DOHH2 (cell line): ENCODE data around the gene ACSS3.

Experiments used
- H3F3A ChIP-seq: fragments of 200-600 bp; sonication (generic), shearing (Covaris generic); 2 replicates; pipeline ENCODE4 v1.6.0; 2016; ENCODE audit warnings: antibody characterized with exemption, mild to moderate bottlenecking; ENCODE audit not compliant: control insufficient read depth, insufficient read depth
- H3K27ac ChIP-seq: fragments of 200-600 bp; sonication (generic); 2 replicates; pipeline ENCODE4 v1.5.1; 2014; ENCODE audit warnings: low read depth, mild to moderate bottlenecking, low read length, moderate library complexity
- H3K27me3 ChIP-seq: fragments of 200-600 bp; sonication (generic); 2 replicates; pipeline ENCODE4 v1.6.1; 2014; ENCODE audit warnings: mild to moderate bottlenecking, low read length, mixed read lengths; ENCODE audit not compliant: control insufficient read depth
- H3K36me3 ChIP-seq: fragments of 200-600 bp; sonication (generic); 2 replicates; pipeline ENCODE4 v1.6.1; 2014; ENCODE audit warnings: mild to moderate bottlenecking, low read length, moderate library complexity, mixed read lengths; ENCODE audit not compliant: control insufficient read depth
- H3K4me1 ChIP-seq: fragments of 200-600 bp; sonication (generic); 2 replicates; pipeline ENCODE4 v1.6.1; 2014; ENCODE audit warnings: mild to moderate bottlenecking, low read length, mixed read lengths; ENCODE audit not compliant: control insufficient read depth
- H3K4me2 ChIP-seq: fragments of 200-600 bp; sonication (generic); 2 replicates; pipeline ENCODE4 v1.6.0; 2014; ENCODE audit warnings: mild to moderate bottlenecking, low read length, moderate library complexity
- H3K4me3 ChIP-seq: fragments of 200-600 bp; sonication (generic); 2 replicates; pipeline ENCODE4 v1.5.1; 2014; ENCODE audit warnings: mild to moderate bottlenecking, low read length, mixed read lengths
- H3K79me2 ChIP-seq: fragments of 200-600 bp; sonication (generic); 2 replicates; pipeline ENCODE4 v1.6.1; 2014; ENCODE audit warnings: mild to moderate bottlenecking, low read length, mixed read lengths; ENCODE audit not compliant: control insufficient read depth
- H3K9me2 ChIP-seq: fragments of 200-600 bp; sonication (generic); replicated peaks from 2 replicates; pipeline ENCODE4 v1.6.1; 2014; ENCODE audit warnings: mild to moderate bottlenecking, low read length, mixed read lengths; ENCODE audit not compliant: control insufficient read depth
- H3K9me3 ChIP-seq: fragments of 200-600 bp; sonication (generic); 2 replicates; pipeline ENCODE4 v1.6.1; 2014; ENCODE audit warnings: antibody characterized with exemption, low read length, mixed read lengths; ENCODE audit not compliant: control insufficient read depth, insufficient read depth
- H4K20me1 ChIP-seq: fragments of 200-600 bp; sonication (generic); 2 replicates; pipeline ENCODE4 v1.6.0; 2014; ENCODE audit warnings: low read depth, mild to moderate bottlenecking, antibody characterized with exemption, low read length, moderate library complexity; ENCODE audit not compliant: control insufficient read depth, insufficient read depth
- EZH2phosphoT487 ChIP-seq: fragments of 200-600 bp; sonication (generic); IDR thresholded peaks from 2 replicates; pipeline ENCODE4 v1.6.1; 2017; ENCODE audit warnings: borderline replicate concordance, mild to moderate bottlenecking, antibody characterized with exemption, low read length, moderate library complexity, mixed read lengths
- TF ChIP-seq, protein P1 (sequence below): fragments of 200-600 bp; sonication (generic); IDR thresholded peaks from one replicate; pipeline ENCODE4 v1.5.1; 2014; ENCODE audit warnings: antibody characterized with exemption, mild to moderate bottlenecking, low read depth, low read length; ENCODE audit not compliant: poor library complexity, severe bottlenecking

ACSS3 gene

DNA sequence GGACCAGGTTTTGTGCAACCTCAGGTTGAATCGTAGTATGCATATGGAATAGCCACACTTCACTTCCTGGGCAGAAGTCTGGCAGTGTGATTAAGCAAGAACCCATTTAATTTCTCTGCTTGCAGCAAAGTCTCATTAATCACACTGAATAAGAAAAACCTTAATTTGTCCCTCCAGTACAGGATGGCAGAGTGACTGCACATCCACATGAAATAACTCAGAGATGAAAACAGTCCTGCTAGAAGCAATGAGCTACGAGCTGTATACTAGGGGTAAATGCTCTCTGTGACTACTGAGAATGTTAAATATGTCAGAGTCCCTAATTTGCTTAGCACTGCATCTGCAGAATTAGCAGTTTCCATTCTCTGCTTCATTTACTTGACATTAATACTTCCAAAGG is 88.9 kb downstream of the ACSS3 start:
- Histone ChIP-seq H3K4me3 (no peak overlapping the region), H3K9me3 (no peaks in the 10 kb centered on the region), H4K20me1 (no peaks in the 10 kb centered on the region), H3K4me1 (no peaks in the 10 kb centered on the region), H3K36me3 (no peaks in the 10 kb centered on the region), H3K27ac (no peak overlapping the region), H3K79me2 (no peaks in the 10 kb centered on the region), H3K9me2 (no peaks in the 10 kb centered on the region), H3K4me2 (no peak overlapping the region), H3F3A (no peaks in the 10 kb centered on the region), H3K27me3 (no peaks in the 10 kb centered on the region)
- TF ChIP-seq, protein P1, sequence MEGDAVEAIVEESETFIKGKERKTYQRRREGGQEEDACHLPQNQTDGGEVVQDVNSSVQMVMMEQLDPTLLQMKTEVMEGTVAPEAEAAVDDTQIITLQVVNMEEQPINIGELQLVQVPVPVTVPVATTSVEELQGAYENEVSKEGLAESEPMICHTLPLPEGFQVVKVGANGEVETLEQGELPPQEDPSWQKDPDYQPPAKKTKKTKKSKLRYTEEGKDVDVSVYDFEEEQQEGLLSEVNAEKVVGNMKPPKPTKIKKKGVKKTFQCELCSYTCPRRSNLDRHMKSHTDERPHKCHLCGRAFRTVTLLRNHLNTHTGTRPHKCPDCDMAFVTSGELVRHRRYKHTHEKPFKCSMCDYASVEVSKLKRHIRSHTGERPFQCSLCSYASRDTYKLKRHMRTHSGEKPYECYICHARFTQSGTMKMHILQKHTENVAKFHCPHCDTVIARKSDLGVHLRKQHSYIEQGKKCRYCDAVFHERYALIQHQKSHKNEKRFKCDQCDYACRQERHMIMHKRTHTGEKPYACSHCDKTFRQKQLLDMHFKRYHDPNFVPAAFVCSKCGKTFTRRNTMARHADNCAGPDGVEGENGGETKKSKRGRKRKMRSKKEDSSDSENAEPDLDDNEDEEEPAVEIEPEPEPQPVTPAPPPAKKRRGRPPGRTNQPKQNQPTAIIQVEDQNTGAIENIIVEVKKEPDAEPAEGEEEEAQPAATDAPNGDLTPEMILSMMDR, result no peak
- no peak for TF ChIP-seq EZH2phosphoT487

DNA sequence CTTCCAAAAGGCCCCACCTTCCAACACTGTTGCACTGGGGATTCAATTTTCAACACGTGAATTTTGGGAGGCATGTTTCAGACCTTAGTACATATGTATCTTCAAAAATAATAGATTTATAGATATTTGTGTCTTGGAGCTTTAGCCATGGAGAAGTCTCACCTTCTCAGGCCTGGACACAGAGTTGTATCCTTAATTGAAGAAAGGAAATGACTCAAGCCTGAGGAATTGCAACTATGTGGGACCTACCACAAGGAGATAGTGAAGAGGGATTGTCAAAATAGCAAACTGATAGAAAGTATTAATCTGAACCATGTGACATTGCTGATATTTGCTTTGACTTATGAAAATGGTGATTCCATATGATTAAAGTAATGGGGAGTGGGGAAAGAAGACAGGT is 89.8 kb downstream of the ACSS3 start:
- Histone ChIP-seq H3K79me2 (no peaks in the 10 kb centered on the region), H3K4me3 (no peak overlapping the region)
- TF ChIP-seq EZH2phosphoT487, result no peak
- TF ChIP-seq, protein P1, result no peak

DNA sequence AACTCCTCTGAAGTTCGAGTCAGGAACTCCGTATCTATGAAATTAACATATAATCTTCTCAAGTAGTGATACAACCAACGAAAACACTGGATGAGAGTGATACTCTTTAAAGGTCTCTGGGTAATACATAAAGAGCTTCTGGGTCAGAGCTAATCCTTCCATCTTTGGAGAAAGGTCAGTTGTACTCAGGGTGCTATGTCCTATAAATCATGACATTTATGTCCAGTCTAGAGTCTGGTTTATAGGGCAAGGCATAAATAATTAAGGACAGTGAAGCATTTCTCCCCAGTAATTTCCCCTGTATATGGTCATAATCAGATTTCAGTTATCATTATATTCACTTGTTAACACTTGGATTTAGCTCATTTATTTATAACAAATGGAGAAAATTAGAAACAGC is 90.6 kb downstream of the ACSS3 start:
- Histone ChIP-seq H3F3A (no peaks in the 10 kb centered on the region), H3K4me3 (no peak overlapping the region), H3K79me2 (no peaks in the 10 kb centered on the region), H3K9me2 (no peaks in the 10 kb centered on the region), H3K27ac (no peak overlapping the region), H3K27me3 (no peaks in the 10 kb centered on the region), H4K20me1 (no peaks in the 10 kb centered on the region), H3K4me2 (no peak overlapping the region), H3K9me3 (no peaks in the 10 kb centered on the region), H3K36me3 (no peaks in the 10 kb centered on the region), H3K4me1 (no peaks in the 10 kb centered on the region)
- TF ChIP-seq, protein P1, result no peak
- no peak for TF ChIP-seq EZH2phosphoT487

More for the DNA sequence above, 89.8 kb downstream of the ACSS3 start:
- Histone ChIP-seq H3K36me3 (no peaks in the 10 kb centered on the region), H3K27ac (no peak overlapping the region), H3F3A (no peaks in the 10 kb centered on the region), H3K27me3 (no peaks in the 10 kb centered on the region), H4K20me1 (no peaks in the 10 kb centered on the region), H3K4me2 (no peak overlapping the region), H3K9me2 (no peaks in the 10 kb centered on the region), H3K9me3 (no peaks in the 10 kb centered on the region), H3K4me1 (no peaks in the 10 kb centered on the region)

DNA sequence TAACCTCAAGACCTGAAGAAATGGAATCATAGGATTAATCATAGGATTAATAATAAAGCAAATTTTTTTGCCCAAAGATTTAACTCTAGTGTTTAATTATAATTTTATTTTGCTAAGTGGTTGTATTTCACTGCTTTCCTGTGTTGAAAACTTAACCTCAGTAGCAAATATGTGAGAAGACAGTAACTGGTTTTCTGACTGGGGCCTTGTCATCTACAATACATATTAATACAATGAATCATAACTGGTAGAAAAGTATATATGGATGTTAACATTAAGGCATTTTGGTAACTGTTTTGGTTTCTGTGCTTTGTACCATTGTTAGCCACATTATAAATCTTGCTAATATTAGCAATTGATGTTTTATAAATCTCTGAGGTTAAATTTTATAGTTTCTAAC is 92.2 kb downstream of the ACSS3 start:
- Histone ChIP-seq H3K4me2 (no peak overlapping the region), H3K9me3 (no peaks in the 10 kb centered on the region), H3K4me3 (no peak overlapping the region), H3K4me1 (no peaks in the 10 kb centered on the region), H3F3A (no peaks in the 10 kb centered on the region), H3K79me2 (no peaks in the 10 kb centered on the region), H3K27me3 (no peaks in the 10 kb centered on the region), H3K9me2 (no peaks in the 10 kb centered on the region), H4K20me1 (no peaks in the 10 kb centered on the region), H3K27ac (no peak overlapping the region), H3K36me3 (no peaks in the 10 kb centered on the region)
- TF ChIP-seq, protein P1, result no peak
- no peak for TF ChIP-seq EZH2phosphoT487
